GM19351 (cell line): ENCODE results near the gene RAB11B.
"Not testable (repeated sequence)": the region's sequence is repeated elsewhere in the genome, so short reads cannot be mapped to it uniquely, and the experiment has no call there.

Experiments used
- ATAC-seq: cut with Tn5 transposase; IDR thresholded peaks from one replicate; pipeline ENCODE4 v1.9.1; 2021; ENCODE audit warnings: mild to moderate bottlenecking, moderate library complexity; ENCODE audit not compliant: unreplicated experiment

The RAB11B gene

GRCh38 chr19:8389891-8390616 lies at the start of gene RAB11B:
TSS of gene RAB11B (plus strand) at chr19:8390360. CDS start at chr19:8390417, 57 bp downstream.
- peak; percentile 87 for ATAC-seq

GRCh38 chr19:8341504-8341903 lies 48.7 kb upstream of the RAB11B start:
- ATAC-seq = not testable (repeated sequence)

- no peak for ATAC-seq
Observed at GRCh38 chr19:8342316-8342683, 47.9 kb upstream of the RAB11B start.

- peak; percentile 93 for ATAC-seq
Observed at GRCh38 chr19:8342684-8343482, 47.3 kb upstream of the RAB11B start, which contains the start of gene KANK3. TSS of gene KANK3 (minus strand) at chr19:8343262. CDS start at chr19:8337828, 5,434 bp downstream.

- ATAC-seq = no peak
Observed at GRCh38 chr19:8343483-8343844, 46.7 kb upstream of the RAB11B start.

- ATAC-seq = not testable (repeated sequence)
Observed at GRCh38 chr19:8349629-8350372, 40.4 kb upstream of the RAB11B start.

- ATAC-seq = no peak
Observed at GRCh38 chr19:8352134-8352827, 37.9 kb upstream of the RAB11B start.

GRCh38 chr19:8352845-8353244 lies 37.3 kb upstream of the RAB11B start:
- ATAC-seq = not testable (repeated sequence)

GRCh38 chr19:8355631-8356402 lies 34.3 kb upstream of the RAB11B start:
- no peak for ATAC-seq

- no peak for ATAC-seq
Observed at GRCh38 chr19:8357007-8357521, 33.1 kb upstream of the RAB11B start.

GRCh38 chr19:8358948-8359347 lies 31.2 kb upstream of the RAB11B start:
- no peak for ATAC-seq

GRCh38 chr19:8360196-8360595 lies 30.0 kb upstream of the RAB11B start:
- ATAC-seq = no peak

GRCh38 chr19:8361921-8362793 lies 28.0 kb upstream of the RAB11B start:
- ATAC-seq = no peak

GRCh38 chr19:8363803-8364771 lies 26.1 kb upstream of the RAB11B start, which contains the start of gene ANGPTL4:
TSS of gene ANGPTL4 (plus strand) at chr19:8364155. CDS start at chr19:8364322, 167 bp downstream.
- no peak for ATAC-seq

GRCh38 chr19:8366121-8366581 lies 24.0 kb upstream of the RAB11B start:
- no peak for ATAC-seq

- no peak for ATAC-seq
Observed at GRCh38 chr19:8366961-8367326, 23.2 kb upstream of the RAB11B start.

GRCh38 chr19:8367327-8368001 lies 22.7 kb upstream of the RAB11B start:
- no peak for ATAC-seq
